HG02852 (cell line): Measurements from ENCODE around the gene MMP11.

Experiments
- ATAC-seq: cut with Tn5 transposase; IDR thresholded peaks from one replicate; pipeline ENCODE4 v1.9.1; 2021; ENCODE audit warnings: mild to moderate bottlenecking, moderate library complexity; ENCODE audit not compliant: unreplicated experiment

Gene MMP11

GRCh38 chr22:23779731-23780130, 7.1 kb downstream of the MMP11 start:
- no peak for ATAC-seq

- no peak for ATAC-seq
These were observed 7.6 kb downstream of the MMP11 start for GRCh38 chr22:23780146-23780748.

GRCh38 chr22:23781065-23781464, 8.4 kb downstream of the MMP11 start:
- no peak for ATAC-seq

DNA sequence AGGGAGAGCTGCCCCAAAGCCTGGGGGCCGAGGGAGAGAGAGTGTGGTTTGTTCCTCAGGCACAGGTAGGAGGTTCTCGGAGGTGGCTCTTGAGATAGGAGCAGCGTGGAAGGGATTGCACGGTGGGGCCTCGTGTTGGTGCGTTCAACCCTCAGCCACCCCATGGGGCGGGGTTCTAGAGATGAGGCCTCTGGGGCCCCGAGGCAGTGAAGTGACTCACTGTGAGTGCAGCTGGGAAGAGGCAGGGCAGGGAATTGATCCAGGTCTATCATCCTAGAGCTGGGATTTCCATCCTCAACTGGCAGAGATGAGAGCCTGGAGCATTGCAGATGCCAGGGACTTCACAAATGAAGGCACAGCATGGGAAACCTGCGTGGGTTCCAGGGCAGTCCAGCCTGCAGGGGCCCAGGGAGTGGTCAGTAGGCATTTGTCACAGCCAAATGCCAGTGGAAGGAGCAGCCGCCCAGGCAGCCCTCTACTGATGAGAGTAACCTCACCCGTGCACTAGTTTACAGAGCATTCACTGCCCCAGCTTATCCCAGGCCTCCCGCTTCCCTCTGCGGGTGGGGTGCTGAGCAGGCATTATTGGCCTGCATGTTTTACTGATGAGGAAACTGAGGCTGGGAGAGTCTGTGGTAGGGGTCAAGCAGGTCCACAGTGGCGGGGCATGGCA, 9.0 kb downstream of the MMP11 start:
- no peak for ATAC-seq

- ATAC-seq = no peak
These were observed 9.6 kb downstream of the MMP11 start for GRCh38 chr22:23782252-23782651.

DNA sequence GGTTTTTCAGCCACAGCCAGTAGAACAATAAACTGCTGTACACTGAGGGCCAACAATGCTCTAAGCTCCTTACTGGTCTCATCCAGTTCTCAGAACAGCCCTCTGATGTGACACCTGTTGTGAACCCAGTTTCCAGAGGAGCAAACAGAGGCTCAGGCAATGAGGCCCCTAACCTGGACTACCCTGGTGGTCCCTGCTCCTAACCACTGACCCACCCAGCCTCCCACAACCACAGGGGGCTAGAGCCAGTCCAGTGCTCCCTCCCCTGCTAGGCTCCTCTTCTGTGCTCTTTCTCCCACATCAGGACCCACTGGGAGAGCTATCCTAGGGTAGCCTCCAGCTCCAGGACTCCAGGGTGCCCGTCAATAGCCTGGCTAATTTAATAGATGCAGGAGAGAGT, 10.1 kb downstream of the MMP11 start:
- no peak for ATAC-seq

GRCh38 chr22:23783265-23784150, 10.9 kb downstream of the MMP11 start:
- ATAC-seq = no peak

DNA sequence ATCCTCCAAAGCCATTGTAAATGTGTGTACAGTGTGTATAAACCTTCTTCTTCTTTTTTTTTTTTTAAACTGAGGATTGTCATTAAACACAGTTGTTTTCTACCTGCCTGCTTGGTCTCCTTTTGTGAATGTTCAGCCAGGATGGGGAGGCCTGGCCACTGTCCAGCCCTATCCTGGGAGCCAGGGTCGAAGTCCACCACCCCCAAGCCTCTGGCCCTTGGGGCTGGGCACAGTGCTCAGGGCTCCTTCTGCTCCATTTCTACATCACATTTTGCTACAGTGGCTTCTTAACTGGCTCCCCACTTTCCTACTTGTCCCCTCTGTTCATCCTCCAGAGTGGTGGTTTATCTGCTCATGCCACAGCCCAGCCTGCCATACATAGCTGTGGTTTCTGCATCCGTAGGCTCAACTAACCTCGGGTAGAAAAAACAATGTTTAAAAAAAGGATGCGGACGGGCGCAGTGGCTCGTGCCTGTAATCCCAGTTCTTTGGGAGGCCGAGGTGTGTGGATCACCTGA, 11.6 kb downstream of the MMP11 start:
- ATAC-seq = no peak

- ATAC-seq = no peak
These were observed 13.6 kb downstream of the MMP11 start for GRCh38 chr22:23786261-23786710.

GRCh38 chr22:23786752-23787599, 14.3 kb downstream of the MMP11 start, which contains the start of gene SMARCB1:
Gene SMARCB1, plus strand, starts transcription at chr22:23786966. Its CDS starts 204 bp downstream, at chr22:23787170.
- peak; percentile 72 for ATAC-seq

GRCh38 chr22:23787600-23787896, 14.9 kb downstream of the MMP11 start:
- no peak for ATAC-seq

DNA sequence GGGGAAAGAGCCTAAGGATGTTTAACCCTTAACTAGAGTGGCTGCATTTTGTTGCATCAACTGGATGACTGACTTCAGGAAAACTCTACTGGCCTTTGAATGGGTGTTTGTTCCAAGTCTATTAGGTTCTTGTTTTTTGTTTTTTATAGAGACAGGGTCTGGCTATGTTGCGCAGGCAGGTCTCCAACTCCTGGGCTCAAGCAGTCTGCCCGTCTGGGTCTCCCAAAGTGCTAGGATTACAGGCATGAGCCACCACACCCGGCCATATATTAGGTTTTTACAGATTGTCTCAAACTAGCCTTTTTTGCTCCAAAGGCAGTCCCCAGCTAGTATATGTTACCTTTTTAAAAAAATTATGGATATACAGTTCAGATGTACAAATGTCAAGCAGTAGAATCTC, 15.3 kb downstream of the MMP11 start:
- ATAC-seq = no peak

DNA sequence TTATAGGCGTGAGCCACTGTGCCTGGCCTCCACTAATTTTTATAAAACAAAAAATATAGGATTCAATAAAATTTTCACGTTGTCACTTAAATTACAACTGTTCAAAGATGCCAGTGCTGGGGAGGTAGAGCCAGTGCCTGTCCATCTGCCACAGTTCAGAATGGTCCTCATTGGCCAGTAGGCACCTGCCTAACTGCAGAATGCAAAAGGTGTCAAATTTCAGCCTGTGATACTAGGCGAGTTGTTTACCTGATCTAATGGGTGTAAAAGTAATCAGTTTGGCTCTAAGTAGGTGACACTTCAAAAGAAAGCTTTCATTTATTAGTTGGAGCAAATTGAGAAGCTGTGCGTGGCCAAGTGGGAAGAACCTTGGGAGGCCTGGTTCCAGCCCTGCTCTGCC, 16.5 kb downstream of the MMP11 start:
- ATAC-seq = no peak

DNA sequence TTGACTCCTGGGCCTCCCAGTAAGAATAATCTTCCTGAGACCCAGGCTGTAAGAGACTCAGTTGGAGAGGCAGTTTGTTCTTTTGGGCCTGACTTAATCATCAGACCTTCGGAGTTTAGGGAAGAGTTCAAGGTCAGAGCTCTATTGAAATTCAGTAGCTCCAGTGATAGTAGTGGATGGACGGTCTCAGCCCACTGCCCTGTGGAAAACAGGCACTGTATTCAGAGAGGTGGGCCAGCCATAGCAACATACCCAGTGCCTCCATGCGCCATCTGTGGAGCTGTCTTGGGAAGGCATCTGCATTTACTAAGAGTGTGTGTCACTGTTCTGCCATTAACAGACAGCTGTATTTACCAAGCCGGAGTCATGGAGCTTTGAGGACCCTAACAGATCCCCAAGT, 17.0 kb downstream of the MMP11 start:
- no peak for ATAC-seq

GRCh38 chr22:23790819-23791737, 18.4 kb downstream of the MMP11 start:
- no peak for ATAC-seq

GRCh38 chr22:23791738-23792645, 19.3 kb downstream of the MMP11 start:
- no peak for ATAC-seq

- no peak for ATAC-seq
These were observed 20.7 kb downstream of the MMP11 start for GRCh38 chr22:23793326-23793725.

DNA sequence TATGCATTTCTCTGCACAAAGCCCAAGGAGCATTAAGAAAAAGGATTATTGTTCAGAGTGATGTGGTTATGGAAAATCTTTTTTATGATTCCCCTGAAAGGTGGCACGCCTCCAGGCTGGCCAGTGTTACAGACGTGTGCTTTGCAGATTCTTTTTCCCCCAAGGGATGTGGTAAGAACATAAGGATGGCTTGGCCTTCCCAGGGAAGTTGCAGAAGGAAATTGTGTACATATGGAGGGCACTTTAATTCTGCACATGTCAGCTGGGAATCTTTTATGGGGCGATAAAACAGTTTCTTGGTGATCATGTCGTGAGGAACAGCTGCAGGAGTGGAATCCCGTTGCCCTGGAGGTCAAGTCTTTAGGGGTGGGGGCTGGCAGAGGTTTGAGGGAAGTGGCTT, 23.8 kb downstream of the MMP11 start:
- no peak for ATAC-seq
